IMR-90 (cell line): ENCODE data around the gene NDUFAF7. TPM values are rescaled to one million over a fixed set of nuclear protein-coding genes. Genes with fewer than 3 reads are reported as not detected.

Source experiments
- ATAC-seq: fragments of 200-7000 bp; cut with Tn5 transposase; 2 replicates; pipeline ENCODE4 v1.9.1; 2020; ENCODE audit warnings: low read depth, mild to moderate bottlenecking, moderate library complexity
- BruUV-seq: library from RNA; stranded (reverse); fragments of 400-500 nt; replicated peaks from 2 replicates; lab custom pipeline; 2021; lab: Mats Ljungman, UMichigan
- CTCF ChIA-PET: fragments of 300-600 bp; formaldehyde crosslinking; extraction: SDS; loops from one replicate; lab custom pipeline; 2021; ENCODE audit warnings: antibody characterized with exemption; lab: Yijun Ruan, JAX
- POLR2A ChIA-PET: fragments of 300-600 bp; sonication (Branson Sonifier 250); formaldehyde crosslinking; loops from one replicate; lab custom pipeline; 2022; ENCODE audit warnings: antibody characterized with exemption; ENCODE audit not compliant: unreplicated experiment; lab: Charles Lee
- DNase-seq: peaks from one replicate; pipeline ENCODE4 v3.0.0; 2013
- H2AFZ ChIP-seq: replicated peaks from 2 replicates; pipeline ENCODE3; 2013; ENCODE audit warnings: low read length, mild to moderate bottlenecking; ENCODE audit not compliant: poor library complexity
- H2AK5ac ChIP-seq: 2 replicates; pipeline ENCODE4 v1.6.1; 2013; ENCODE audit warnings: low read depth, low read length, inconsistent platforms
- H2AK9ac ChIP-seq: replicated peaks from 2 replicates; pipeline ENCODE3; 2013; ENCODE audit warnings: mild to moderate bottlenecking, low read depth, low read length, moderate library complexity; ENCODE audit not compliant: poor library complexity
- H2BK120ac ChIP-seq: 2 replicates; pipeline ENCODE4 v1.6.1; 2013; ENCODE audit warnings: low read depth, low read length, inconsistent platforms
- H2BK15ac ChIP-seq: 3 replicates; pipeline ENCODE4 v1.6.1; 2013; ENCODE audit warnings: low read depth, low read length, inconsistent platforms
- H2BK20ac ChIP-seq: 2 replicates; pipeline ENCODE4 v1.6.1; 2013; ENCODE audit warnings: low read depth, mild to moderate bottlenecking, inconsistent platforms, low read length, moderate library complexity
- H2BK5ac ChIP-seq: 2 replicates; pipeline ENCODE4 v1.6.1; 2013; ENCODE audit warnings: mild to moderate bottlenecking, low read depth, low read length, inconsistent platforms; ENCODE audit not compliant: poor library complexity, severe bottlenecking
- H3K14ac ChIP-seq: replicated peaks from 2 replicates; pipeline ENCODE4 v1.6.1; 2013; ENCODE audit warnings: low read depth, low read length, inconsistent platforms
- H3K18ac ChIP-seq: 2 replicates; pipeline ENCODE4 v1.6.1; 2013; ENCODE audit warnings: low read depth, low read length, control low read depth
- H3K23ac ChIP-seq: 2 replicates; pipeline ENCODE4 v1.6.1; 2013; ENCODE audit warnings: low read depth, low read length, inconsistent platforms
- H3K27ac ChIP-seq: 2 replicates; pipeline ENCODE4 v1.5.1; 2013; ENCODE audit warnings: mild to moderate bottlenecking, control low read depth, low read length; ENCODE audit not compliant: insufficient read depth
- H3K27me3 ChIP-seq: 2 replicates; pipeline ENCODE4 v1.6.1; 2013; ENCODE audit warnings: low read length; ENCODE audit not compliant: control insufficient read depth, insufficient read depth
- H3K36me3 ChIP-seq: 2 replicates; pipeline ENCODE4 v1.6.1; 2013; ENCODE audit warnings: low read length, mixed read lengths; ENCODE audit not compliant: control insufficient read depth, insufficient read depth
- H3K4ac ChIP-seq: 2 replicates; pipeline ENCODE4 v1.6.1; 2013; ENCODE audit warnings: low read depth, low read length, inconsistent platforms
- H3K4me1 ChIP-seq: 2 replicates; pipeline ENCODE4 v1.6.1; 2013; ENCODE audit warnings: low read length, mixed read lengths; ENCODE audit not compliant: control insufficient read depth, insufficient read depth
- H3K4me2 ChIP-seq: 2 replicates; pipeline ENCODE4 v1.6.1; 2013; ENCODE audit warnings: low read depth, mild to moderate bottlenecking, control low read depth, low read length, moderate library complexity
- H3K4me3 ChIP-seq: 2 replicates; pipeline ENCODE4 v1.5.1; 2013; ENCODE audit warnings: low read depth, mild to moderate bottlenecking, control low read depth, low read length, moderate library complexity; ENCODE audit not compliant: insufficient read depth
- H3K56ac ChIP-seq: 2 replicates; pipeline ENCODE4 v1.6.1; 2013; ENCODE audit warnings: low read length, inconsistent platforms; ENCODE audit not compliant: insufficient read depth; ENCODE audit errors: extremely low read depth
- H3K79me1 ChIP-seq, 2 experiments: 2 replicates each; pipeline ENCODE4 v1.6.1; 2013; ENCODE audit warnings: low read length in 2 of 2, inconsistent platforms in 1 of 2, low read depth in 1 of 2
- H3K9ac ChIP-seq: 2 replicates; pipeline ENCODE4 v1.6.1; 2013; ENCODE audit warnings: low read depth, low read length, control low read depth
- H3K9me1 ChIP-seq: 2 replicates; pipeline ENCODE4 v1.6.1; 2013; ENCODE audit warnings: low read length, inconsistent platforms; ENCODE audit not compliant: insufficient read depth
- H3K9me3 ChIP-seq: 2 replicates; pipeline ENCODE4 v1.6.1; 2013; ENCODE audit warnings: low read length; ENCODE audit not compliant: control insufficient read depth, insufficient read depth
- H4K20me1 ChIP-seq: 2 replicates; pipeline ENCODE4 v1.6.1; 2013; ENCODE audit warnings: low read length, inconsistent platforms; ENCODE audit not compliant: insufficient read depth
- H4K5ac ChIP-seq: 2 replicates; pipeline ENCODE4 v1.6.1; 2013; ENCODE audit warnings: mild to moderate bottlenecking, low read depth, low read length, control low read depth
- H4K8ac ChIP-seq, 2 experiments: 2 replicates each; pipeline ENCODE4 v1.6.1; 2013; ENCODE audit warnings: low read depth in 2 of 2, low read length in 2 of 2, control low read depth in 1 of 2, inconsistent platforms in 1 of 2
- H4K91ac ChIP-seq: 2 replicates; pipeline ENCODE4 v1.6.1; 2013; ENCODE audit warnings: low read depth, low read length, inconsistent platforms; ENCODE audit not compliant: insufficient read depth
- SMC3 ChIP-seq: fragments of 150-350 bp; IDR thresholded peaks from 2 replicates; pipeline ENCODE4 v1.6.1; 2016; ENCODE audit warnings: low read depth, mild to moderate bottlenecking, antibody characterized with exemption, low read length, moderate library complexity
- dilution Hi-C: fragments of 300-500 bp; cut with HindIII; formaldehyde crosslinking; loops from one replicate; pipeline ENCODE4 v1.14.3; 2018; ENCODE audit warnings: low sequenced_read_pairs; ENCODE audit not compliant: unreplicated experiment
- in situ Hi-C: fragments of 300-500 bp; cut with MboI; formaldehyde crosslinking; loops from 3 replicates; pipeline ENCODE4 v1.14.3; 2019; ENCODE audit warnings: low sequenced_read_pairs, inconsistent platforms, mixed read lengths
- intact Hi-C: fragments of 100-400 bp; cut with micrococcal nuclease; formaldehyde crosslinking; loops from 2 replicates; pipeline ENCODE4 v1.10.0; 2022
- polyA plus RNA-seq, 3 experiments: library from polyadenylated mRNA; depleted of rRNA; stranded (reverse); fragments of >200 nt; gene quantifications; 2 replicates each; pipeline ENCODE4 v1.2.3, GENCODE V29; 2012; ENCODE audit warnings: low replicate concordance in 1 of 3
- total RNA-seq: library from RNA; depleted of rRNA; stranded (reverse); fragments of >200 nt; gene quantifications from 2 replicates; pipeline ENCODE4 v1.2.3, GENCODE V29; 2012
- TF ChIP-seq, protein P1 (sequence below): conservative IDR thresholded peaks from 2 replicates; pipeline ENCODE4 v1.5.1; 2012; ENCODE audit warnings: mild to moderate bottlenecking, low read depth, low read length, improper control_type of control experiment

The NDUFAF7 gene
- total and polyA plus RNA-seq, 2 of the 4 experiments (the other 2 are of a cell fraction), result 9.9 to 17.4 TPM

DNA sequence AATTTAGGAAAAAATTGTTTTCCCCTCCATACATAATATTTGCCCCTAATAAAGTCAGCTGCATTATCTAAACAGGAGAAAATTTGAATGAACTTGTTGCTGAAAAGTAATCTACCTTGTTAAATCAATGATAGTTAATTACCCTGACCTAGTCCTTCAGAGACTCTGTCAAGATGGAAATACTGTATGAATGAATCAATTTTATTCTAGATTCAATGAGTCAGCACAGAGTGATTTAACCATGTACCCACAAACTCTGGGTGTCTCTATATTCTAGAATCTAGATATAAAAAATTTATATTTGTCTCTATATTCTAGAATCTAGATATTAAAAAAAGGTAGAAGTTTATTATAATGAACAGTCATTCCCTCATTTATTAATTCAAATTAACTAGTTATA is 36.2 kb downstream of the NDUFAF7 start:
- in situ Hi-C loops, result no loop called here
- Histone ChIP-seq H3K56ac (no peak overlapping the region), H3K4me3 (no peak overlapping the region), H2BK5ac (no peak overlapping the region), H3K9me3 (no peaks in the 10 kb centered on the region), H3K9ac (no peak overlapping the region), H3K4ac (no peak overlapping the region), H3K79me1 (peaks cover 2 to 4% of the 10 kb centered on the region in 2 experiments; a peak in 3 of 4 replicates), H4K20me1 (no peaks in the 10 kb centered on the region), H3K27ac (no peak overlapping the region), H3K18ac (no peak overlapping the region), H3K4me1 (no peaks in the 10 kb centered on the region), H3K9me1 (no peaks in the 10 kb centered on the region), H2BK120ac (no peak overlapping the region), H2AFZ (no peak overlapping the region), H2AK5ac (no peak overlapping the region), H2BK15ac (no peak overlapping the region), H4K5ac (no peak overlapping the region), H3K36me3 (peaks cover 21% of the 10 kb centered on the region), H4K8ac (no peak overlapping the region), H3K27me3 (no peaks in the 10 kb centered on the region), H3K14ac (no peak overlapping the region), H3K23ac (no peak overlapping the region), H4K91ac (no peak overlapping the region), H3K4me2 (no peak overlapping the region), H2AK9ac (no peak overlapping the region), H2BK20ac (no peak overlapping the region)
- no TSS peak for BruUV-seq
- dilution Hi-C loops, result no loop called here
- ChIA-PET CTCF (no interaction called here), POLR2A (no interaction called here)
- TF ChIP-seq, protein P1, sequence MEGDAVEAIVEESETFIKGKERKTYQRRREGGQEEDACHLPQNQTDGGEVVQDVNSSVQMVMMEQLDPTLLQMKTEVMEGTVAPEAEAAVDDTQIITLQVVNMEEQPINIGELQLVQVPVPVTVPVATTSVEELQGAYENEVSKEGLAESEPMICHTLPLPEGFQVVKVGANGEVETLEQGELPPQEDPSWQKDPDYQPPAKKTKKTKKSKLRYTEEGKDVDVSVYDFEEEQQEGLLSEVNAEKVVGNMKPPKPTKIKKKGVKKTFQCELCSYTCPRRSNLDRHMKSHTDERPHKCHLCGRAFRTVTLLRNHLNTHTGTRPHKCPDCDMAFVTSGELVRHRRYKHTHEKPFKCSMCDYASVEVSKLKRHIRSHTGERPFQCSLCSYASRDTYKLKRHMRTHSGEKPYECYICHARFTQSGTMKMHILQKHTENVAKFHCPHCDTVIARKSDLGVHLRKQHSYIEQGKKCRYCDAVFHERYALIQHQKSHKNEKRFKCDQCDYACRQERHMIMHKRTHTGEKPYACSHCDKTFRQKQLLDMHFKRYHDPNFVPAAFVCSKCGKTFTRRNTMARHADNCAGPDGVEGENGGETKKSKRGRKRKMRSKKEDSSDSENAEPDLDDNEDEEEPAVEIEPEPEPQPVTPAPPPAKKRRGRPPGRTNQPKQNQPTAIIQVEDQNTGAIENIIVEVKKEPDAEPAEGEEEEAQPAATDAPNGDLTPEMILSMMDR, result no peak
- TF ChIP-seq SMC3, result no peak
- ATAC-seq (no peak), DNase-seq (no peak)
- intact Hi-C loops, result no loop called here
